HG03460 (cell line): ENCODE data around the gene POLD4.
"Not testable (repeated sequence)": the region's sequence is repeated elsewhere in the genome, so short reads cannot be mapped to it uniquely, and the experiment has no call there.

ENCODE experiments used
- ATAC-seq: cut with Tn5 transposase; IDR thresholded peaks from one replicate; pipeline ENCODE4 v1.9.1; 2021; ENCODE audit not compliant: unreplicated experiment

Gene POLD4

DNA sequence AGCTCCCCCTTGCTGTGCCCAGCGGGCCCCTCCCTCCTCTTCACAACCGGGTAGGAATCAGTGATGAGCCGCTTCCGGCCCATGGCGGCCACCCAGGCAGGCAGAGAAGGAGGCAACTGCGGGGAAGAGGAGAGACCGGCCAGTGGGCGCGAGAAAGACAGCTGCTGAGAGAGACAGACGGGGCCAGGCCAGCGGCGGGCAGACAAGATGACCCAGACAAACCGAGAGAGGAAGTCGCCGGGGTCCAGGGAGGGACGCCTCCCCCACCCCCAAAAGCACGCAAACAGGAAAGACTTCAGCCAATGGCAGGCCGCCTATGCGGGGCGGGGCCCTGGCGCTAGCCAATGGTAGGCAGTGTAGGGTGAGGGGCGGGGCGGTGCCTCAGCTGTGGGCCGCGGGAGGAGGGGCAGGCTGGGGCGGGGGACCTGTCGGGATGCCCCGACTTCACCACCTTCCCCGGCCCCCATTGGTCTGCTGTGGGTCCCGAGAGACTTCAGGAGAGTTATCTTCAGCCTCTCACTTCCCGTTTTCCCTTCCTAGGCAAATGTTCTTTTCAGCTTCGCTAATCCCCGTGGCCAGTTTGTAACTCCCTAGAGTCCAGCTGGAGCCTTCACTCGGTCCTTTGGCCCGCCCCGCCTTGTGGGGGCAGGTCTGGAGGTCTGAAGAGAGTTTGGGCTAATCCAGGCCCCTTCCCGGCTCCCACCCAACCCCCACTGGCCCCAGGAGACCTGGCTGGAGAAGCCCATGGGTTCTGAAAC, at the start of gene POLD4:
TSS of gene POLD4 (minus strand) at position 230 of the 758 bp plus-strand sequence. CDS start at position 83, 147 bp downstream.
- peak; percentile 67 for ATAC-seq

DNA sequence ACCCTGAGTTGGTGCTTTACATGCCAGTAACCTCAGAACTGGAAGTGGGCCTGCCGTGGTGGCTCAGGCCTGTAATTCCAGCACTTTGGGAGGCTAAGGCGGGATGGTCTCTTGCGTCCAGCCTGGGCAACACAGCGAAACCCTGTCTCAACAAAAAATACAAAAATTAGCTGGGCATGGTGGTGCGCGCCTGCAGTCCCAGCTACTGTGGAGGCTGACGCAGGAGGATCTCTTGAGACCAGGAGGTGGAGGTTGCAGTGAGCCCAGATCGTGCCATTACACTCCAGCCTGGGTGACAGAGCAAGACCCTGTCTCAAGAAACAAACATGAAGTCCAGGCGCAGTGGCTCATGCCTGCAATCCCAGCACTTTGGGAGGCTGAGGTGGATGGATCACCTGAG, 49.7 kb upstream of the POLD4 start:
- not testable (repeated sequence) for ATAC-seq

DNA sequence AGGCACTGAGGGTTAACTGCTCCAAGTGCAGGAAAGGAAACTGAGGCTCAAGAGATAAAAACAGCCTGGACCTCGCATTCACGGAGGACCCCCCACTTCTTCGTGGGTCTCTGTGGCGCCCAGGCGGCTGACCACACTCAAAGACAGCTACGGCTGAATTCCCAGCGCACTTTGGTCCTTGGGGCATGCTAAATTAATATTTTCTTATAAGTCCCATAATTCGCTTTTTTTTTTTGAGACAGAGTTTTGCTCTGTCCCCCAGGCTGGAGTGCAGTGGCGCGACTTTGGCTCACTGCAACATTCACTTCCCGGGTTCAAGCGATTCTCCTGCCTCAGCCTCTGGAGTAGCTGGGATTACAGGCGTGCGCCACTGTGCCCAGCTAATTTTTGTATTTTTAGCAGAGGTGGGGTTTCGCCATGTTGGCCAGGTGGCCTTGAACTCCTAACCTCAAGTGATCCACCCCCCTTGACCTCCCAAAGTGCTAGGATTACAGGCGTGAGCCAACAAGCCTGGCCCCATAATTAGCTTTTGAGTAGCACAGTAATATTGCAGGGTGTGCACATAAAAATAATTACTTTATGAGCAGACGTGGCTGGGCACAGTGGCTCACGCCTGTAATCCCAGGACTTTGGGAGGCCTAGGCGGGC, 49.0 kb upstream of the POLD4 start:
- not testable (repeated sequence) for ATAC-seq

DNA sequence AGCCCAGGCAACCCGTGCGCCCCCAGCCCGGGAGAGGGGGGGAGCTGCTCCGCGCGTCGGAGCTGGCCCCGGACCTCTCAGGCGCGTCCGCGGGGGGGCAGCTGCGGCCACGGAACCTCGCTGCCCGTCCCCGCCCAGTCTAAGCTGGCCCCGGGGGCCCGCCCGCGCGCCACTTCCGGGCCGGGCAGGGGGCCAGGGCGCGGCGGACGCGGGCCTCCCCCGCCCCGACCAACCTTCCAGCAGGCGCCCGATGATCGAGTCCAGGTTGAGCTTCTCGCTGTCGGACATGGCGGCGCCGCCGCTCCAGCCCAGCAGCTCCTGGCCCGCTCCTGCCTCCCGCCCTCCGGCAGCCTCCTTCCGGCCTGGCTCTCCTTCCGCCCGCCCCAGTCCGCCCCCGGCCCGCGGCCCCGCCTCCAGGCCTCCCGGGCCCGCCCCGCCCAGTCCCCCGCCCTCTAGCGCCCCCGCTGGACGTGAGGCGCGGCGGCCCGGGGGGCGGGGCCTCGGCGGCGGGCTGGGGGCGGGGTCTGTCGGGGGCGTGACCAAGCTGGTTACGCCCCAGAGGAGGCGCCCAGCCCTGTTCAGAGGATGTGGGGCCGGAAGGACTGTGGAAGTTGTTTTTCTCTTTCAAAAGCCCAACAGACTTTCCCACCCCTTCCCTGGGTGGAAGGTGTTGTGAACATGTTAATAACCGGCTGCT, 48.3 kb upstream of the POLD4 start, which contains the start of gene PPP1CA:
TSS of gene PPP1CA (minus strand) at position 364 of the 697 bp plus-strand sequence. CDS start at position 288, 76 bp downstream.
- peak; percentile 51 for ATAC-seq

DNA sequence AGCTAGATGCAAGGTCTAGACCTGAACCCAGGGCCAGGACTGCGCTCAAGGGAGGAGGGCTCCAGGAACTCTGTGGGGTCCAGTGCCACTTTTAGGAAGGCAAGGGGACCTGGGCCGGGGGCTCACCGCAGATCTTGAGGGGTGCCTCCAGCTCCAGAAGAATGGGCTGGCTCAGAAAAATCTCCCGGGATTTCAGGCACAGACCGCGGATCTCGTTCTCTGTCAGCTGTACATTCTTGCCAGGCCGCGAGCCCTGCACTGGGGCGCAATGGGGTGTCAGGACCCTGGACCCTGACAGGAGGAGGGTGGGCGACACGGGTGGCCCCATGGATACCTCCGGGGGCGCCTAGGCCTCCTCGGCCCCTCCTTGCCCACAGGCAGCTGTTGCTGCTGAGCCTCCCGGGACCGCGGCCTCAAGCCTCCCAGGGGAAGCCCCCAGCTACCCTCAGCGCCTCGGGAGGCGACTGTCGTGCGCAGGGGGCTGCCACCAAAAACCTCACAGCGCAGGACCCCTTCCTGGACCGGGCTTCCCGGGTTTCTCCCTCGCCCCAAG, 47.7 kb upstream of the POLD4 start:
- ATAC-seq: peak; percentile 17

DNA sequence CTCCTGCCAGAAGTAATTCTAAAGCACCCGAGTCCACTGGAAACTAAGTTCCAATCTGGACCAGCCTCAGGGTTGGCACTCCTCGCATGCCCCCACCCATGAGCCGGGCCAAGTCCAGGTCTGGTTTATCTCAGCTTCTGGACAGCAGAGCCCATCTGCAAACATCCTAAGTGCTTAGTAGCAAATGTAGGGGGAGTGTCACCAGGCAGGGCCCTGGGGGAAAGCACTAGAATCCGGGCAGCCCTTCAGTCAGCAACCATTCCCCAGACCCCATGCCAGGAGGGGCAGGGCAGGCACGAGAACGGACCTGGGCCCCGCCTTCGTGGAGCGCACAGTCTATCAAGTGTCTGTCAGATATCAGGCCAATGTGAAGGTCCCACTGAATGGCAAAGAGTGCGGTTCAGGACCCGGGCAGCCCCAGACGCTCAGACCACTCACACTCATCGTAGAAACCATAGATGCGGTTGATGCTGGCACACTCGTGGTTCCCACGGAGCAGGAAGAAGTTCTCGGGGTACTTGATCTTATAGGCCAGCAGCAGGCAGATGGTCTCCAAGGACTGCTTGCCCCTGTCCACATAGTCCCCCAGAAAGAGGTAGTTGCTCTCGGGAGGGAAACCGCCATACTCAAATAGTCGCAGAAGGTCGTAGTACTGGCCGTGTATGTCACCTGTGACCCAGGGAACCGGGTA, 47.0 kb upstream of the POLD4 start:
- ATAC-seq: no peak

DNA sequence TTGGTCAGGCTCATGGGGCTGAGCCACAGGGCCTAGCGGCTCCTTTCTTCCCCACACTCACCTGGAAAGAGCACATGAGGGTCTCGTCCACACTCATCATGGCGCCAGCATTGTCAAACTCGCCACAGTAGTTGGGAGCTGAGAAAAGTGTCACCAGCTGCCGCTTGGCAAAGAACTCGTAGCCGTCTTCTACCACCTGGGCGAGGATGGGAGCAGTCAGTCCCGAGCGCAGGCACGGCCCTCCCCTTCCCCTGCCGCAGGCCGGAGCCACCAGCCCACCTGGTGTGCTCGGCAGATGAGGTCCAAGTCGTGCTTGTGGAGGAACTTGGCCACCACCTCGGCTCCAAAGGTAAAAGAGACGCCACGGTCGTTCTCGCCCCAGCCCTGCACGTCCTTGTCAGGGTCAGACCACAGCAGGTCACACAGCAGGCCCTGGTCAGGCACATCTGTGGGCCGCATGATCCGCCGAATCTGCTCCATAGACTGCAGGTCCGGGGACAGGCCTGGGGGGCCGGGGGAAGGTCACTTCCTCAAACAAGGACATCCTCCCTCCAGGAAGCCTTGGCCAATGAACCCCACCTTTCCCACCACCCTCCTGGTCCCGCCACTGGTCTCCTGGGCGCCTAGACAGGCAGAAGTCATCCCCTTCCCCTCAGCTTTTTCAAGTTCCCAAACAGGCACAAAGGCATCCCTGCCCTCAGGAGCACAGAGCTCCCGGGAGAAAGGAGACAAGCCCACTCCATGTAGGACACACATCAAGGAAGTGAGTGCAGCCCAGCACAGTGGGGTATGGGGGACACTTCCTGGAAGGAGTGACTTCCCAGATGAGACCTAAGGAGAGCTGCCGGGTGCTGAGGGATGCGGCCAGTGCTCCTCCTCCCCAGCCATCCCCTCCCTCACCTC, 45.6 kb upstream of the POLD4 start:
- ATAC-seq: no peak

DNA sequence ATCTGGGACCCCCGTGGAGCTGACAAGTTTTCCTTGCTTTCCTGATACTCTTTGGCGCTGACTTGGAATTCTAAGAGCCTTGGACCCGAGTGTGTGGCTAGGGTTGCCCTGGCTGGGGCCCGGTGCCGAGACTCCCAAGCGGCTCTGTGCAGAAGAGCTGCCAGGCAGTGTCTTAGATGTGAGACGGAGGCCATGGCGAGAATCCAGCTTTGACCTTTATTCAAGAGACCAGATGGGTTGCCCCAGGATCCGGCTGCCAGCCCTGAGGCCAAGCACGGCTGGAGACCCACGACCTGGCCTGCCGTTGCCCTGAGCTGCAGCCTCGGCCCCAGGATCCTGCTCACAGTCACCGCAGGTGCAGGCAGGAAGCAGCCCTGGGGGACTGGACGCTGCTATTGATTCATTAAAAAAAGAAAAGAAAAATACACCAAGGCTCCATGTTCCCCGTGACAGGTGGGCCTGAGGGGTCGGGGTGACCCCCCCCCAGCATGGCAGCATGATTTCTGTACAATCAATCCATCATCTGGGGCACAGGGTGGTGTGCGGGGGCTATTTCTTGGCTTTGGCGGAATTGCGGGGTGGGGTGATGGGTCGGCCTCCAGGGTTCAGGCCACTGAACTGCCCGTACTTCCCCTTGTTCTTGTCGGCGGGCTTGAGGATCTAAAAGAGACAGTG, 44.8 kb upstream of the POLD4 start:
- ATAC-seq: no peak

DNA sequence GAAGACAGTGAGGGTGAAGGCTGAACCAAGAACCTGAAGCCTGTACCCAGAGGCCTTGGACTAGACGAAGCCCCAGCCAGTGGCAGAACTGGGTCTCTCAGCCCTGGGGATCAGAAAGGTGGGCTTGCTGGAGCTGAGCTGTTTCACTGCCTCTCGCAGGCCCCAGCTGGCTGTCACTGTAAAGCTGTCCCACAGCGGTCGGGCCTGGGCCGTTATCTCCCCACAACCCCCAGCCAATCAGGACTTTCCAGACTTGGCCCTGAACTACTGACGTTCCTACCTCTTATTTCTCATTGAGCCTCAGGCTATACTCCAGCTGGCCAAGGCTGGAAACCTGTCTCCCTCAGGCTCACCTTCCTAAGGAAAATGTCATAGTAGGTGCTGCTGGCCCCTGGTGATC, 44.2 kb upstream of the POLD4 start:
- no peak for ATAC-seq

DNA sequence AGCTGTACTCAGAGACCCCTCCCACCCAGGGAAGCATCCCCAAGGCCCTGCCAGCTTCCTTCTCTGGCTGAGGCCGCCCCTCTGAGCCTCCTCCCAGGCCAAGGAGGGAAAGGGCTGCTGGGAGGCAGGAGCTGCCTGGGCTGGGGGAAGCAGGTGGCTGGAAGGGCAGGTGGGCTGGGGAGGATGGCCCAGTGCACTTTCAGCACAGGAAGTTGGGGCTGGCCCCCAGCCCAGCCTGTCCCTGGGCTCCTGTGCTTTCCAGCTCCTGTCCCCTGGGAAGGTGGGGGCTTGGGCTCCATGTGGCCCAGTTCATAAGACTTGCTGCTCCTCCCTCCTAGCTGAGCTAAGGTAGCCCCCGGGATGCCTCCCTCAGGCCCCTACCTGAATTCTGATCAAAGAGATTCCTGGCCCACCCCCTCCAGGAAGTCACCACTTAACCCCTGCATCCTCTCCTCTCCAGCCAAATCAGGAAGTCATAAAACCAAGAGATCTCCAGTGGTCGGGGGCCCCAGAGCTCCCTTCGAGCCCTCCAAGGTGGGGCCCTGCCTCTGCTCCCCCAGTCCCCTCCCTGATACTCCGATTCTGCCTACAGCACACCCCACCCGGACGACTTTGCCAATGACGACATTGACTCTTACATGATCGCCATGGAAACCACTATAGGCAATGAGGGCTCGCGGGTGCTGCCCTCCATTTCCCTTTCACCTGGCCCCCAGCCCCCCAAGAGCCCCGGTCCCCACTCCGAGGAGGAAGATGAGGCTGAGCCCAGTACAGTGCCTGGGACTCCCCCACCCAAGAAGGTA, 43.4 kb upstream of the POLD4 start:
- no peak for ATAC-seq

DNA sequence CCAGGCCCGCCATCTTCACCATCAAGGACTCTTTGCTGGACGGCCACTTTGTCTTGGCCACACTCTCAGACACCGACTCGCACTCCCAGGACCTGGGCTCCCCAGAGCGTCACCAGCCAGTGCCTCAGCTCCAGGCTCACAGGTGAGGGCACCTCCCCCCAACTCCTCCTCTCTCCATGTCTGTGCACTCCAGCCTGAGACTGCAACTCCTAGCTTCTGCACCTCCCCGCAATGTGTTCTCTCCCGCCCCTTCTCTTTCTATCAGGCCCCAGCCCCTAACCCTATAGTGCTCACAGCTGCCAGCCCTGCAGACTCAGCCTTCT, 42.9 kb upstream of the POLD4 start:
- no peak for ATAC-seq

DNA sequence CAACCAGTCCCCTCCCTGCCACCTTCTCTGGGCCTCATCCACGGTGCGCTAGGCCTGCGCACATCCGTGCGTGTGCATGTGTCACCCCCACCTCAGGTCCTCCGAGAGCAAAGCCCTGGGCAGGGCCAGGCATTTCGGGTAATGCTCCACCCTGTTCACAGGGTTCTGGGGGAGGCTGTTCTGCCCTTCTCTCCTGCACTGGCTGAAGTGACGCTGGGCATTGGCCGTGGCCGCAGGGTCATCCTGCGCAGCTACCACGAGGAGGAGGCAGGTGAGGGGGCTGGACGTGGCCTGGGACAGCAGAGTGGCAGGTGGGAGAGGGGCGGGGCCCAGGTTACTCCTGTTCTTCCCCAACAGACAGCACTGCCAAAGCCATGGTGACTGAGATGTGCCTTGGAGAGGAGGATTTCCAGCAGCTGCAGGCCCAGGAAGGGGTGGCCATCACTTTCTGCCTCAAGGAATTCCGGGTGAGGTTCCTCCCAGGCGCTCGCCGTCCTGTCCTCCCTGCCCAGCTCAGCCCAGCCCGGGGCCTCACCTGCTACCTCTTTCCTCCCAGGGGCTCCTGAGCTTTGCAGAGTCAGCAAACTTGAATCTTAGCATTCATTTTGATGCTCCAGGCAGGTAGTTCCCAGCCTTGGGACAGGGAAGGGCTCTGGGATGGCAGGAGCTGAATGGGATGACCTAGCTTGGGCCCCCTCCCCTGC, 42.4 kb upstream of the POLD4 start:
- no peak for ATAC-seq

DNA sequence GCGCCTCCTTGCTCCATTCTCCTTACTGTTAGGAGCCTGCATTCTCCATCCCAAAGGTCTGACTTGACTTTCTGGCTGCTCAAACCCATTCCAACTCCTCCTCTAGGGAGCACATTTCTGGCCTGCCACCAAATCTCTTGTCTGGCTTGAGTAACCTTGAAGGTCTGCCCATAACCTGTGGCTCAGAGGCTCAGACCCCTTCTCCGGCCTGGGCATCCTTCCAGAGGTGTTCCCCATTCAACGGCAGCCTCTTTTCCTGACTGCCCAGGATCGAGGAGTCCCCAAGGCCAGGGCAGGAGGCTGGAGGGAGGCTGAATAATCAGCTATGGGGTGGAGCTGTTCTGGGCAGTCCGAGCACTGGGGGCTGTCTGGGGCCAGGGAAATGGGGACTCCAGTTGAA, 40.6 kb upstream of the POLD4 start:
- ATAC-seq: no peak

DNA sequence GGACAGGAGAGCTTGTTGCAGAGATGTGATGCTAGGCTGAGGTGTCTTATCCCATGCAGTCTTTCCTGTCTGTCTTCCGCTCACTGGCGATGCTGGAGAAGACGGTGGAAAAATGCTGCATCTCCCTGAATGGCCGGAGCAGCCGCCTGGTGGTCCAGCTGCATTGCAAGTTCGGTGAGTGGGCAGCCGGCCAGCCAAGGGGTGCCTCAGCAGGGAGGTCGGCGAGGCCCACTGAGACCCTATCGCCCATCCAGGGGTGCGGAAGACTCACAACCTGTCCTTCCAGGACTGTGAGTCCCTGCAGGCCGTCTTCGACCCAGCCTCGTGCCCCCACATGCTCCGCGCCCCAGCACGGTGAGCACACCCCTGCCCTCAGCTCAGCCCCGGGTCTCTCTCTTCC, 40.1 kb upstream of the POLD4 start:
- no peak for ATAC-seq

DNA sequence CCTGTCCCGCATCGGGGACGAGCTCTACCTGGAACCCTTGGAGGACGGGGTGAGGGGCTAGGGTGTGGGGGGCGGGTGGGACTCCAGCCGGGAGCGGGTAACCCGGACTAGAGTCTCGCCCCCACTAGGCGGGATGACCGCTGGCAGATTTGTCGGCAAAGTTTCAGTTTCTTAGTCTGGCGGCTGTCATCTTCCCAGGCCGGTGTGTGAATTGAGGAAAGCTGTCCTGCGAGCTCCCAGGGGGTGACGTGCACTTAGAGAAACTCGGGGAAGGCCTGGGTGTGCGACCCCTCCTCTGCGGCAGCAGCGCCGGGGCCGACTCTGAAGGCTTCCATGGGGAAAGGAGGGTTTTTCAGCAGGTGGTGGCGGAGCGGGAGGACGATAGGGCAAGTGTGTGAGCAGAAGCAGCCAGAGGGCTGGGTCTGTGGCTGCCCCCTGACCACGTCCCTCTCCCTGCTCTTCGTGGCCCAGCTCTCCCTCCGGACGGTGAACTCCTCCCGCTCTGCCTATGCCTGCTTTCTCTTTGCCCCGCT, 38.9 kb upstream of the POLD4 start:
- peak; percentile 11 for ATAC-seq

DNA sequence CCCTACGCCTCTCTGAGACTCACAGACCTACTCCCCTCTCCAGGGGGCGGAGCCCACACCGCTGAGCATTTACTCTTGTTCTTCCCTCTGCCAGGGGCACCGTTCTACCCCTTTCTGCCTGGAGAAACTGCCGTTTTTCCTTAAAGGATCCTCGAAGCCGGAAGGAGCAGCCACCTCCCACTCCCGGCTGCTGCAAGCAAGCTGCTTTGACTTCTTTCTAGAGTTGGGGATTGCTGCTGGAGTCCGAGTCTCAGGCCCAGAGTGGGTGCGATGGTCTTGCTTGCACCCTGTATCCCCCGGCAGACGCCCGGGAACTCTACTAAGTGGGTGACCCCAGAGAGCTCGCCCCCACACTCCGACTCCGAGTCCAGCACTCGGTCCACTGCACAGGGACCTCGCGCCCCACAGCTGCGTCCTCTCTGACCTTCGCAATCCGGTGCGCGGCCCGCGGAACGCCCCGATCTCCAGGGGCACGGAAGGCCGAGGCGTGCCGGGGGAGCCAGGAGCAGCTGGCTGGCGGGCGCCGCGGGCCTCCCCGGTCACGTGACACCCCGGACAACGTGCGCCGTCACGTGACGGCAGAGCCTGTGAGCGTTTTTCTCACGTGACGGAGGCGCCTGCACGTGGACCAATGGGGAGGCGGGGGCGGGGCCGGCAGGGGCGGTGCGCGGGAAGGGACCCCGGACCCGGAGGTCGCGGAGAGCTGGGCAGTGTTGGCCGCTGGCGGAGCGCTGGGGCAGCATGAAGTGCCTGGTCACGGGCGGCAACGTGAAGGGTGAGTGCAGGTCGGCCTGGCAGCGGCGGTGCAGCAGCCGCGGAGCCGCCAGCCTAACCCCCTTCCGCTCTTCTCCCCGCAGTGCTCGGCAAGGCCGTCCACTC, 38.2 kb upstream of the POLD4 start, which contains the start of gene RAD9A:
TSS of gene RAD9A (plus strand) at position 683 of the 879 bp plus-strand sequence. CDS start at position 742, 59 bp downstream.
- peak; percentile 49 for ATAC-seq

DNA sequence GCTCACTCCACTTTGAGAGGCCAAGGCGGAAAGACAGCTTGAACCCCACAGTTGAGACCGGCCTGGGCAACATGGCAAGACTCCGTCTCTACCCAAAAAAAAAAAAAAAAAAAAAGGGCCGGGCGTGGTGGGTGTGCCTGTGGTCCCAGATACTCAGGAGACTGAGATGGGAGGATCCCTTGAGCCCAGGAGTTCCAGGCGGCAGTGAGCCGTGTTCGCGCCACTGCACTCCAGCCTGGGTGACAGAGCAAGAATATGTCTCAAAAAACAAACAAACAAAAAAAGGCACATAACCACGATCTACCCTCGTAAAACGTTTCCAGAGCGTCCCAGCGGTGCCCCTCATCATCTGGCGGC, 37.6 kb upstream of the POLD4 start:
- ATAC-seq: no peak
